Measurements from ENCODE around the gene PPP3CA.

DNA sequence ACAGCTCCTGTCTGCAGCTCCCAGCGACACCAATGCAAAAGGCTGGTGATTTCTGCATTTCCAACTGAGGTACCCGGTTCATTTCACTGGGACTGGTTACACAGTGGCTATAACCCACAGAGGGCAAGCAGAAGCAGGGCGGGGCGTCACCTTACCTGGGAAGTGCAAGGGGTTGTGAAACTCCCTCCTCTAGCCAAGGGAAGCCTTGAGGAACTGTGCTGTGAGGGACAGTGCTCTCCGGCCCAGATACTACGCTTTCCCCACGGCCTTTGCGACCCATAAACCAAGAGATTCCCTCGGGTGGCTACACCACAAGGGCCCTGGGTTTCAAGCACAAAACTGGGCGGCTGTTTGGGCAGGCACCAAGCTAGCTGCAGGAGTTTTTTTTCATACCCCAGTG, 218.9 kb downstream of the PPP3CA start:
- TF ChIP-seq CTCF (IDR thresholded peaks at IDR 0.05; ENCODE audit: low read depth, low read length) (no peak), POLR2A (IDR thresholded peaks at IDR 0.05; ENCODE audit: extremely low read depth, insufficient read length) (no peak)

Measured in NB4 (cell line).